BE2C (cell line): ENCODE data around the gene BCL2A1.
"Not testable (repeated sequence)": the region's sequence is repeated elsewhere in the genome, so short reads cannot be mapped to it uniquely, and the experiment has no call there.

Source experiments
- DNase-seq: peaks from one replicate; pipeline ENCODE4 v3.0.0-alpha.2; 2020
- H3K27me3 ChIP-seq: fragments of 250-450 bp; sonication (Bioruptor Pico); 2 replicates; pipeline ENCODE4 v1.5.1; 2020; ENCODE audit warnings: mild to moderate bottlenecking
- H3K36me3 ChIP-seq: fragments of 250-450 bp; sonication (Bioruptor Pico); 2 replicates; pipeline ENCODE4 v1.5.1; 2020; ENCODE audit warnings: mild to moderate bottlenecking
- H3K4me1 ChIP-seq: fragments of 250-450 bp; sonication (Bioruptor Pico); 2 replicates; pipeline ENCODE4 v1.5.1; 2020
- H3K4me3 ChIP-seq: 2 replicates; pipeline ENCODE4 v1.5.1; 2011; ENCODE audit warnings: low read depth, low read length
- H3K9me3 ChIP-seq: fragments of 250-450 bp; sonication (Bioruptor Pico); 2 replicates; pipeline ENCODE4 v1.5.1; 2020
- CTCF ChIP-seq: IDR thresholded peaks from 2 replicates; pipeline ENCODE4 v1.5.1; 2012; ENCODE audit warnings: mild to moderate bottlenecking, low read depth, low read length

Gene BCL2A1

GRCh38 chr15:79919090-79919748 lies 51.8 kb downstream of the BCL2A1 start:
- Histone ChIP-seq H3K36me3 (peaks cover 37% of the 10 kb centered on the region), H3K9me3 (peaks cover 15% of the 10 kb centered on the region), H3K4me3 (no peak overlapping the region), H3K4me1 (no peaks in the 10 kb centered on the region), H3K27me3 (no peaks in the 10 kb centered on the region)
- no peak for TF ChIP-seq CTCF
- DNase-seq: no peak

DNA sequence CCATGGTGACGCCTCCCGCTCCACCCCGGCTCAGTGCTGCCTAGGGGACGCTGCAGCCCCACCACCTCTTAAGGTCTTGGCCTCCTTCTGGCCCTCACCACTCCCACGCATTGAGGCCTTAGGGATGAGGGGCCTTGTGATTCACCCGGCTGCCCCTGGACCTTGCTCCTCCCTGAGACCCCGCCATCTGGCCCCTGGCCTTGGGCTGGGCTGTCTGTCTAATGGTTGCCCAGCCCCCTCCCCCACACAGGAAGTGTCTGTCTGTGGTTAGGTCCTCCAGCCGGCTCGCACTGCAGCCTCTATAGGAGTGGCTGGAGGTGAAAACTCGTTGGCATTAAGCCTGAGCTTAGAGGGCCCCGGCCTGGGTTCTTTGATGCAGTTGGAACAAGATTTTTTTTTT lies 52.7 kb downstream of the BCL2A1 start:
- peaks cover 15% of the 10 kb centered on the region for H3K9me3 ChIP-seq
- no peaks in the 10 kb centered on the region for H3K4me1 ChIP-seq
- H3K36me3 ChIP-seq: peaks cover 38% of the 10 kb centered on the region
- DNase-seq: no peak
- TF ChIP-seq CTCF: no peak
- H3K4me3 ChIP-seq: no peak overlapping the region
- H3K27me3 ChIP-seq: no peaks in the 10 kb centered on the region

- peaks cover 15% of the 10 kb centered on the region for H3K9me3 ChIP-seq
- H3K27me3 ChIP-seq: no peaks in the 10 kb centered on the region
- no peak for DNase-seq
- H3K4me3 ChIP-seq: no peak overlapping the region
- H3K36me3 ChIP-seq: peaks cover 38% of the 10 kb centered on the region
- no peaks in the 10 kb centered on the region for H3K4me1 ChIP-seq
- TF ChIP-seq CTCF: no peak
Observed at GRCh38 chr15:79916502-79917132, 54.4 kb downstream of the BCL2A1 start.

- not testable (repeated sequence) for DNase-seq, H3K4me3 ChIP-seq, H3K4me1 ChIP-seq, H3K27me3 ChIP-seq
- peaks cover 35% of the 10 kb centered on the region for H3K36me3 ChIP-seq
- H3K9me3 ChIP-seq: peaks cover 15% of the 10 kb centered on the region
Observed at GRCh38 chr15:79915776-79916501, 55.1 kb downstream of the BCL2A1 start.

GRCh38 chr15:79914728-79915127 lies 56.3 kb downstream of the BCL2A1 start:
- no peak for DNase-seq
- TF ChIP-seq CTCF: no peak
- Histone ChIP-seq H3K9me3 (peaks cover 15% of the 10 kb centered on the region), H3K4me3 (no peak overlapping the region), H3K36me3 (peaks cover 27% of the 10 kb centered on the region), H3K27me3 (no peaks in the 10 kb centered on the region), H3K4me1 (no peaks in the 10 kb centered on the region)
